OCI-LY1 (cell line): ENCODE measurements around the gene NMB.

Source experiments
- H2AFZ ChIP-seq: fragments of 200-600 bp; sonication (generic), shearing (Covaris generic); 2 replicates; pipeline ENCODE4 v1.6.0; 2014; ENCODE audit warnings: antibody characterized with exemption, mild to moderate bottlenecking, low read length
- H3F3A ChIP-seq: fragments of 200-600 bp; sonication (generic), shearing (Covaris generic); 2 replicates; pipeline ENCODE4 v1.6.0; 2014; ENCODE audit warnings: mild to moderate bottlenecking, antibody characterized with exemption, low read length, moderate library complexity; ENCODE audit not compliant: insufficient read depth
- H3K27ac ChIP-seq: fragments of 200-600 bp; sonication (generic); 2 replicates; pipeline ENCODE4 v1.5.1; 2014; ENCODE audit warnings: low read length, mixed run types, mild to moderate bottlenecking, low read depth; ENCODE audit not compliant: poor library complexity, severe bottlenecking
- H3K27me3 ChIP-seq: fragments of 200-600 bp; sonication (generic); 2 replicates; pipeline ENCODE4 v1.6.0; 2014; ENCODE audit warnings: antibody characterized with exemption, mild to moderate bottlenecking, low read length, moderate library complexity; ENCODE audit not compliant: insufficient read depth
- H3K36me3 ChIP-seq: fragments of 200-600 bp; sonication (generic); 2 replicates; pipeline ENCODE4 v1.6.1; 2014; ENCODE audit warnings: mild to moderate bottlenecking, antibody characterized with exemption, low read length, moderate library complexity, mixed read lengths; ENCODE audit not compliant: insufficient read depth
- H3K4me1 ChIP-seq: fragments of 200-600 bp; sonication (generic); 2 replicates; pipeline ENCODE4 v1.5.1; 2014; ENCODE audit warnings: mild to moderate bottlenecking, low read length, moderate library complexity; ENCODE audit not compliant: insufficient read depth, severe bottlenecking
- H3K4me2 ChIP-seq: fragments of 200-600 bp; sonication (generic), shearing (Covaris generic); 2 replicates; pipeline ENCODE4 v1.6.1; 2014; ENCODE audit warnings: low read length
- H3K4me3 ChIP-seq: fragments of 200-600 bp; sonication (generic); 2 replicates; pipeline ENCODE4 v1.5.1; 2014; ENCODE audit warnings: low read length, low read depth, mild to moderate bottlenecking, mixed read lengths; ENCODE audit not compliant: poor library complexity, severe bottlenecking
- H3K79me2 ChIP-seq: fragments of 200-600 bp; shearing (Covaris generic); 2 replicates; pipeline ENCODE4 v1.6.1; 2016; ENCODE audit warnings: mixed run types, low read length, mixed read lengths; ENCODE audit not compliant: insufficient read depth
- H3K9ac ChIP-seq: fragments of 200-600 bp; sonication (generic), shearing (Covaris generic); 2 replicates; pipeline ENCODE4 v1.6.1; 2014; ENCODE audit warnings: mild to moderate bottlenecking, low read length, mixed read lengths
- H3K9me2 ChIP-seq: fragments of 200-600 bp; sonication (generic), shearing (Covaris generic); 2 replicates; pipeline ENCODE4 v1.6.1; 2014; ENCODE audit warnings: low read depth, mild to moderate bottlenecking, low read length, mixed read lengths
- H3K9me3 ChIP-seq: fragments of 200-600 bp; shearing (Covaris generic); 2 replicates; pipeline ENCODE4 v1.6.1; 2014; ENCODE audit warnings: low read length, mixed read lengths
- H4K20me1 ChIP-seq: fragments of 200-600 bp; sonication (generic), shearing (Covaris generic); 2 replicates; pipeline ENCODE4 v1.6.0; 2016; ENCODE audit warnings: mild to moderate bottlenecking, low read length; ENCODE audit not compliant: insufficient read depth
- EZH2 ChIP-seq: fragments of 200-600 bp; sonication (generic), shearing (Covaris generic); IDR thresholded peaks from 2 replicates; pipeline ENCODE4 v1.8.0; 2017; ENCODE audit warnings: borderline replicate concordance, mixed run types, mild to moderate bottlenecking, antibody characterized with exemption, low read length, moderate library complexity, mixed read lengths
- TF ChIP-seq, protein P1 (sequence below): fragments of 200-600 bp; sonication (generic), shearing (Covaris generic); IDR thresholded peaks from 2 replicates; pipeline ENCODE4 v1.5.1; 2017; ENCODE audit warnings: mild to moderate bottlenecking, antibody characterized with exemption, low read length, moderate library complexity, mixed read lengths

Gene NMB

DNA sequence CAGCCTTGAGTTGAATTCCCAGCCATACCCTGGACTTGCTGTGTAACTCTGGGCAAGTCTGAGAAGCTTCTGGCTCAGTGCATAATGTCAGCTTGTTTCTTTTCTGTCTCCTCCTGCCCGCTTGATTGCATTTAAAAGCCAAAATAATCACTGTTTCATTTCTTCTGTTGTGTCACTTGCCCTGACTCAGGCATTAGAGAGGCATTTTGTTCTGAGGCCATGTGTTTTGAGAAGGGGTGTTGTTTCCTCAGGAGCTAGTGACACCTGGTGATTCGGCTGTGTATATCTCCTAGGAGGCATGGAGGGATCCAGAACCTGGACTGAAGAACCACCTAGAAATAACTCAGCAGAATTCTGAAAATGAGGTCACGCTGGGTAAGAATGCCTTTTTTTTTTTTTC lies 19.9 kb downstream of the NMB start:
- Histone ChIP-seq H3K9ac (no peak overlapping the region), H4K20me1 (no peaks in the 10 kb centered on the region), H2AFZ (no peak overlapping the region), H3K4me2 (no peak overlapping the region), H3K9me2 (no peaks in the 10 kb centered on the region), H3K36me3 (peaks cover 60% of the 10 kb centered on the region), H3K4me1 (peaks cover 23% of the 10 kb centered on the region), H3K9me3 (no peaks in the 10 kb centered on the region), H3K4me3 (no peak overlapping the region), H3K27me3 (no peaks in the 10 kb centered on the region), H3K79me2 (no peaks in the 10 kb centered on the region), H3F3A (no peaks in the 10 kb centered on the region), H3K27ac (no peak overlapping the region)
- TF ChIP-seq, protein P1, sequence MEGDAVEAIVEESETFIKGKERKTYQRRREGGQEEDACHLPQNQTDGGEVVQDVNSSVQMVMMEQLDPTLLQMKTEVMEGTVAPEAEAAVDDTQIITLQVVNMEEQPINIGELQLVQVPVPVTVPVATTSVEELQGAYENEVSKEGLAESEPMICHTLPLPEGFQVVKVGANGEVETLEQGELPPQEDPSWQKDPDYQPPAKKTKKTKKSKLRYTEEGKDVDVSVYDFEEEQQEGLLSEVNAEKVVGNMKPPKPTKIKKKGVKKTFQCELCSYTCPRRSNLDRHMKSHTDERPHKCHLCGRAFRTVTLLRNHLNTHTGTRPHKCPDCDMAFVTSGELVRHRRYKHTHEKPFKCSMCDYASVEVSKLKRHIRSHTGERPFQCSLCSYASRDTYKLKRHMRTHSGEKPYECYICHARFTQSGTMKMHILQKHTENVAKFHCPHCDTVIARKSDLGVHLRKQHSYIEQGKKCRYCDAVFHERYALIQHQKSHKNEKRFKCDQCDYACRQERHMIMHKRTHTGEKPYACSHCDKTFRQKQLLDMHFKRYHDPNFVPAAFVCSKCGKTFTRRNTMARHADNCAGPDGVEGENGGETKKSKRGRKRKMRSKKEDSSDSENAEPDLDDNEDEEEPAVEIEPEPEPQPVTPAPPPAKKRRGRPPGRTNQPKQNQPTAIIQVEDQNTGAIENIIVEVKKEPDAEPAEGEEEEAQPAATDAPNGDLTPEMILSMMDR = peak; percentile 37; the same call in 1 of the 2 replicates
- TF ChIP-seq EZH2 = no peak

DNA sequence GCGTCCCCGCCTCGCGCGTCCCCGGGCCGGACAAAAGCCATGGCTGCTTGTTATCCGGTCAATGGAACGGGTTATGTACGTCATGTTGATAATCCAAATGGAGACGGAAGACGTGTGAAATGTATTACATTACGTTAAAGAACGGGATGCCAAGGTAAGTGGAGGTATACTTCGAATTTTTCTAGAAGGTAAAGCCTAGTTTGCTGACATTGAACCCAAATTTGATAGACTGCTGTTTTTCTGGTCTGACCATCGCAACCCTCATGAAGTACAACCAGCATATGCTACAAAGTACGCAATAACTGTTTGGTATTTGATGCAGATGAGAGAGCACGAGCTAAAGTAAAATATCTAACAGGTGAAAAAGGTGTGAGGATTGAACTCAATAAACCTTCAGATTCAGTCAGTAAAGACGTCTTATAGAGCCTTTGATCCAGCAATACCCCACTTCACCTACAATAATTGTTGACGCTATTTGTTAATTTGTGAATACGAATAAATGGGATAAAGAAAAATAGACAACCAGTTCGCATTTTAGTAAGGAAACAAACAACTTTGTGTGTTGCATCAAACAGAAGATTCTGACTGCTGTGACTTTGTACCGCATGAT lies 23.7 kb downstream of the NMB start:
- Histone ChIP-seq H3K4me2 (peak overlapping the region; percentile 81), H3K27ac (no peak overlapping the region), H3K36me3 (peaks cover 24% of the 10 kb centered on the region), H3F3A (no peaks in the 10 kb centered on the region), H3K4me1 (peaks cover 45% of the 10 kb centered on the region), H3K9ac (peak overlapping the region; percentile 74; the same call in 1 of the 2 replicates), H3K27me3 (no peaks in the 10 kb centered on the region), H4K20me1 (no peaks in the 10 kb centered on the region), H3K9me2 (no peaks in the 10 kb centered on the region), H3K79me2 (no peaks in the 10 kb centered on the region), H2AFZ (no peak overlapping the region), H3K9me3 (no peaks in the 10 kb centered on the region), H3K4me3 (peak overlapping the region; percentile 71)
- TF ChIP-seq, protein P1 = no peak
- TF ChIP-seq EZH2 = no peak

DNA sequence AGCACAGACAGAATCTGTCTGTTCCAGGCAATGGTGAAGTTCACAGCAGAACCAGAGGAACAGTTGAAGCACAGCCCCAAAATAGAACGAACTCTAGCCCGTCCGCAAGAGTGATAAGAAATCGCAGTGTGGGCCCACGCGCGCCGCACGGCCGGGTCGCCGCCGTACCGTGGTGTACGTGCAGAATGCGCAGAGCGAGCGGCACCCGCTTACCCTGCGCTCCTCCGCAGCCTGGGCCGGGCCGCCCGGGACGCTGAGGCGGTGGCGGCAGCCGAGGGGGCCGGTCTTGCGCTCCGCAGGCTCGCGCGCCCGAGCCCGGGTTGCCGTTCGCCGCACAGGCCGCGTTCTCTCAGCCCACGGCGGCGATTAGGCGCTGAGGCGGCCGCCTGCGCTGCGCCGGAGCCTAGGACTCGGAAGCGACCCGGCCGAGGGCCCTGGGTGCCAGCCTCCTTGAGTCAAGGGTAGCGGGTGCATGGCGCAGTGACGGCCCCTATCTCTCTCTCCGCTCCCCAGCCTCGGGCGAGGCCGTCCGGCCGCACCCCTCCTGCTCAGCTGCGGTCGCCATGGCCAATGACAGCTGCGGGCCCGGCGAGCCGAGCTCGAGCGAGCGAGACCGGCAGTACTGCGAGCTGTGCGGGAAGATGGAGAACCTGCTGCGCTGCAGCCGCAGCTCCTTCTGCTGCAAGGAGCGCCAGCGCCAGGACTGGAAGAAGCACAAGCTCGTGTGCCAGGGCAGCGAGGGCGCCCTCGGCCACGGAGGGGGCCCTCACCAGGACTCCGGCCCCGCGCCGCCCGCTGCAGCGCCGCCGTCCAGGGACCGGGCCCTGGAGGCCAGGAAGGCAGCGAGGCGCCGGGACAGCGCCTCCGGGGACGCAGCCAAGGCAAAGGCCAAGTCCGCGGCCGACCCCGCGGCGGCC lies 24.4 kb downstream of the NMB start:
- Histone ChIP-seq H3K9me3 (no peaks in the 10 kb centered on the region), H3K9me2 (no peaks in the 10 kb centered on the region), H3K4me1 (peaks cover 45% of the 10 kb centered on the region), H3K79me2 (no peaks in the 10 kb centered on the region), H3K9ac (peak overlapping the region; percentile 74), H4K20me1 (no peaks in the 10 kb centered on the region), H3K36me3 (peaks cover 17% of the 10 kb centered on the region), H2AFZ (no peak overlapping the region), H3F3A (no peaks in the 10 kb centered on the region), H3K27ac (peak overlapping the region; percentile 87), H3K4me2 (peak overlapping the region; percentile 81), H3K4me3 (peak overlapping the region; percentile 71), H3K27me3 (no peaks in the 10 kb centered on the region)
- TF ChIP-seq, protein P1 = no peak
- TF ChIP-seq EZH2 = no peak
